IgD-negative memory B cell (primary cell): ENCODE measurements around the gene RHPN2. TPM values are rescaled to one million over a fixed set of nuclear protein-coding genes. Genes with fewer than 3 reads are reported as not detected.
"Not testable (repeated sequence)": the region's sequence is repeated elsewhere in the genome, so short reads cannot be mapped to it uniquely, and the experiment has no call there.

Source experiments
- H3K27ac Mint-ChIP-seq, 3 donors: one replicate each; pipeline ENCODE4 v1.8.0; 2020 to 2022; ENCODE audit warnings: mild to moderate bottlenecking in 3 of 3, mixed read lengths in 3 of 3, moderate library complexity in 1 of 3
- H3K27me3 Mint-ChIP-seq: one replicate; pipeline ENCODE4 v1.8.0; 2021; ENCODE audit warnings: mixed read lengths
- H3K36me3 Mint-ChIP-seq: one replicate; pipeline ENCODE4 v1.8.0; 2020; ENCODE audit warnings: mild to moderate bottlenecking, mixed read lengths
- H3K4me1 Mint-ChIP-seq, 3 donors: one replicate each; pipeline ENCODE4 v1.8.0; 2020 to 2022; ENCODE audit warnings: mixed read lengths in 3 of 3, mild to moderate bottlenecking in 1 of 3
- H3K4me3 Mint-ChIP-seq, 4 donors: one replicate each; pipeline ENCODE4 v1.8.0; 2020 to 2022; ENCODE audit warnings: mild to moderate bottlenecking in 4 of 4, mixed read lengths in 4 of 4, moderate library complexity in 3 of 4
- H3K9me3 Mint-ChIP-seq, 3 donors: one replicate each; pipeline ENCODE4 v1.8.0; 2020 to 2021; ENCODE audit warnings: mixed read lengths in 3 of 3, mild to moderate bottlenecking in 1 of 3
- polyA plus RNA-seq: library from polyadenylated mRNA; unstranded; fragments of 300-500 nt; fragmentation: Illumina TruSeq; gene quantifications from one replicate; pipeline ENCODE4 v1.2.3, GENCODE V29; 2021

Gene RHPN2
- polyA plus RNA-seq, 1 donor from 2014 or later: 3.7 TPM

DNA sequence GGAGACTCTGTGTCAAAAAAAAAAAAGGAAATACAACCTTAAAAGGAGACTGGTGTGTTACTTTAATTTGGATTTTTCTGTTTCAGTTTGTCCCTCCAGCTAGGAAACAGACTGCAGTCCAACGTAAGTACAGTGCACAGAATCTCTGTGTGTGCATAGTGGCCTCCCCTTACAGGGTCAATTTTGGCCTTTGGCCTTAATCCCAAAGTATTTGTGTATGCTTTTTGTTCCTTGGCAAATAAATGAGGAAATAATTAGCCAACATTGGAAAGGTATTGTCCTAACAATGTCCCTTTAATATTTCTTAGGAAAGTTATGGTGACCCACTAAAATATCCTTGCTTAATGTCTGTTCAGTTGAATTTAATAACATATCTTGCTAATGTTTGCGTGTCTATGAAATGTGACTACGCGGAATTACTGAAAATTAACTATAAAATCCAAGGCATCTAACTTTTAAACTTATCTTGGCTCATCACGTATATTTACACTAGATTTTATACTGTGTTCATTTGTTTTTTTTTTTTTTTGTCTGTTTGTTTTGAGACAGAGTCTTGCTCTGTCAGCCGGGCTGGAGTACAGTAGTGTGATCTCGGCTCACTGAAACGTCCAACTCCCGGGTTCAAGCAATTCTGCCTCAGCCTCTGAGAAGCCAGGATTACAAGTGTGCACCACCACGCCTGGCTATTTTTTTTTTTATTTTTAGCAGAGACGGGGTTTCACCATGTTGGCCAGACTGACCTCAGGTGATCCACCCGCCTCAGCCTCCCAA is 39.0 kb downstream of the RHPN2 start:
- not testable (repeated sequence) for H3K36me3 Mint-ChIP-seq, H3K4me3 Mint-ChIP-seq, H3K4me1 Mint-ChIP-seq, H3K27me3 Mint-ChIP-seq, H3K9me3 Mint-ChIP-seq
- H3K27ac Mint-ChIP-seq: peak overlapping the region in 1 of 3 donors; percentile 19

DNA sequence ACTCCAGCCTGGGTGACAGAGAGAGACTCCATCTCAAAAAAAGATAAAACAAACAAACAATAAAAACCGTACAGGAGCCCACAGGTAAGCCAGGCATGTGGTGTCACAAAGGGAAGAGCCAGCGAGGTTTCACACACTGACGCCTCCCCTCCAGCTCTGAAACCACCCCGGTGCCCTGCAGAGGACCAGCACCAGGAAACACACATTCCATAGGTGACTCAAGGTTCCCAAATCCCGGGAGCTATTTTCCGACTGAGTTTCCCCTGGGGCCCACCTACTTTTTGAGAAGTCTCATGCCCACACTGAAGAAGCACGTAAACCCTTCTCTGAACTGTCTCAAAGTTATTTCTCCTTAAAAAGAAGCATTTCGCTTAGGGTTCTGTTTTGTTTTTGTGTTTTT is 40.3 kb downstream of the RHPN2 start:
- peaks cover 1% of the 10 kb centered on the region for H3K27me3 Mint-ChIP-seq

DNA sequence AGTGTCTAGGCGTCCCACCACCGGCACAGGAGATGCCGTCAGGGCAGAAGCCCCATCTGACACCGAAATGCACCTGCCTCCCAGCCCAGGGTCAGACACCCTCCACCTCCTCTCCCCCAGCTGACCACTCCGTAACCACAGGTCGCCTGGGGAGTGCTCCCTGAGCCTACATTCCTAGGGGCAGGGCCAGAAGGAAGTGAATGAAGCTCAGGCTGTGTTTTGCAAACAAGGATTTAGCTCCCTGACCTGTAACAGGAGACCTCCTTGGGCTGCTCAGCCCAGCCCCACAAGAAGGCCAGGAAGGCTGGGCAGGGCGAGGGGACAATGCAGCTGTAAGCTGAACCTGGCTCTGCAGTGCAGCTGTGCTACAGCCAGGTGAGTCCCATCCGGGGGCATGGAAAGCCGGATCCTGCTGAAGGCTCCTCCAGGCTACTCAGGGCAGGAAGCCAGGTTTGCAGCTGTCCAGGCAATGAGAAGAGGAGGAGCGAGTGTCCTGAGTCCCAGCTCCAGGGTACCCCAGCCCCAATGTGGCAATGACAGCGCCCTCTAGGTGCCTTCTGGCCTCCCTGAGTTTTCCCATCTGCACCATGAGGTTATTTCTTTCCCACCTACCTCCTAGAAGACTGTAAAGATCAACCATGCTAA is 42.1 kb downstream of the RHPN2 start:
- no peak overlapping the region for H3K27ac Mint-ChIP-seq
- H3K27me3 Mint-ChIP-seq: peaks cover 1% of the 10 kb centered on the region
- no peaks in the 10 kb centered on the region for H3K4me1 Mint-ChIP-seq
- no peak overlapping the region for H3K4me3 Mint-ChIP-seq
- no peaks in the 10 kb centered on the region for H3K9me3 Mint-ChIP-seq
- H3K36me3 Mint-ChIP-seq: no peaks in the 10 kb centered on the region

More for the DNA sequence above, 40.3 kb downstream of the RHPN2 start:
- Mint-ChIP-seq H3K4me1 (no peaks in the 10 kb centered on the region), H3K4me3 (no peak overlapping the region), H3K9me3 (no peaks in the 10 kb centered on the region), H3K36me3 (peaks cover 2% of the 10 kb centered on the region), H3K27ac (no peak overlapping the region)

DNA sequence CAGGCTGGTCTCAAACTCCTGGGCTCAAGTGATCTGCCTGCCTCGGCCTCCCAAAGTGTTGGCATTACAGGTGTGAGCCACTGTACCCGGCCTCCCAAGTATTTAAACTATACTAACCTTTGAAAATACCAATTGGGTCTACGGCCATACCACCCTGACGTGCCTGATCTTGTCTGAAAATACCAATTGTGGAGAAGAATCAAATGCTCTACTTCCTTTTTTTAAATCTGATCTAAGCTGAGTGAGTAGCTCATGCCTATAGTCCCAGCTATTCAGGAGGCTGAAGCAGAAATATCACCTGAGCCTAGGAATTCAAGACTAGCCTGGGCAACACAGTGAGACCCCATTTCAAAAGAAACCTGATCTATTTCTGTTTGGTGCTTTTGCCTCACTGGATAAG is 53.8 kb downstream of the RHPN2 start:
- H3K27ac Mint-ChIP-seq, H3K4me3 Mint-ChIP-seq, H3K9me3 Mint-ChIP-seq, H3K27me3 Mint-ChIP-seq, H3K4me1 Mint-ChIP-seq, H3K36me3 Mint-ChIP-seq: not testable (repeated sequence)

DNA sequence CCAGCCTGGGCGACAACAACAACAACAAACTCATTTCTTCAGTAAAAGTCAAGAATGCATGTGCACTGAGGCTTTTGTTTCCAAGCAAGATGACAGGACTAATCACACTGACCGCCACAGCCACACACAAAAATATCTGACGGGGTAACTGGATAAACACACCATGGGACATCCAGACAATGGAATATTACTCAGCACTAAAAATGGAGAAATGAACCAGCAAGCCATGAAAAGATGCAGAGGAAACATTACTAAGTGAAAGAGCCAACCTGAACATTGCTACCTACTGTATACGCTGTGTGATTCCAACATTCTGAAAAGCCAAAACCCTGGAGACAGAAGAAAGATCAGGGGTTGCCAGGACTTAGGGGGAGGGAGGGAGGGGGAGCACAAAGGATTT is 56.0 kb downstream of the RHPN2 start:
- no peaks in the 10 kb centered on the region for H3K27me3 Mint-ChIP-seq

DNA sequence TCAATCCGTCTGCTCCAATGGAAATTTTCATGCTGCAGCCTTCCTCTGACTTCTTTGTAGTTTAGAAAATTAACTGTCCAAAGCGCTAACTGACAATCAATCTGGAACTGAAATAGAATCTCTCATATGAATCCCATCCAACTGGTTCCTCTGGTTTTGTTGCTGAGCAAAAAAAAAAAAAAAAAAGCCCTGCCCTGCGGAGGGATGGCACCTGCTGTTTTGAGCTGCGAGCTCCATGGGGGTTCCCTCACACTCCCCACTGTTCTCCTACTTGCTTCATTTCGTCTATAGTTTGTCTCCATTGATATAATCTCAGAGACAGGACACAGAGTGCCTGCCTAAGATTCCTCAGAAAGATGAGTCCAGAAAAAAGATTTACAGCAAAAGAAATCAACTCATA is 59.2 kb downstream of the RHPN2 start:
- Mint-ChIP-seq H3K4me1 (peaks cover 3 to 4% (median 4%) of the 10 kb centered on the region in 3 donors), H3K27ac (no peak overlapping the region), H3K27me3 (no peaks in the 10 kb centered on the region)

More for the DNA sequence above, 56.0 kb downstream of the RHPN2 start:
- no peak overlapping the region for H3K27ac Mint-ChIP-seq
- H3K4me3 Mint-ChIP-seq: no peak overlapping the region
- H3K9me3 Mint-ChIP-seq: peaks cover 0 to 2% (median 0%) of the 10 kb centered on the region in 3 donors
- H3K4me1 Mint-ChIP-seq: peaks cover 0 to 2% (median 0%) of the 10 kb centered on the region in 3 donors
- H3K36me3 Mint-ChIP-seq: peaks cover 11% of the 10 kb centered on the region

DNA sequence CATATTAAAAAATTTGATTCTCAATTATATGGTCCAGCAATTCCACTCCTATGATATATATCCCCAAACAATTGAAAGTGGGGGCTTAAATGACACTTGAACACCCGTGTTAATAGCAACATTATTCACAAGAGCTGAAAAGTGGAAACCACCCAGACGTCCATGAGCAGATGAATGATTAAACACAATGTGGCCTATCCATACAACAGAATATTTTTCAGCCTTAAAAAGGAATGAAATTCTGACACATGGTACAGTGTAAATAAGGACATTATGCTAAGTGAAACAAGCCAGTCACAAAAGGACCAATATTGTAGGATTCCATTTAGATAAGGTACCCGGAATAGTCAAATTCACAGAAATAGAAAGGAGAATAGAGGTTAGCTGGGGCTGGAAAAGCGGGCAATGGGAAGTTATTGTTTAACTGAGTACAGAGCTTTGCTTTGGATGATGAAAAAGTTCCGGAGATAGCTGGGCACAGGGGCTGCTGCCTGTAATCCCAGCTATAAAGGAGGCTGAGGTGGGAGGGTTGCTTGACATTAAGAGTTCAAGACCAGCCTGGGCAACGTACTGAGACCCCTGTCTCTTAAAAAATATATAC is 61.2 kb downstream of the RHPN2 start:
- not testable (repeated sequence) for H3K9me3 Mint-ChIP-seq, H3K4me3 Mint-ChIP-seq, H3K36me3 Mint-ChIP-seq

More for the DNA sequence above, 59.2 kb downstream of the RHPN2 start:
- H3K36me3 Mint-ChIP-seq: peaks cover 4% of the 10 kb centered on the region
- H3K9me3 Mint-ChIP-seq: peaks cover 0 to 2% (median 0%) of the 10 kb centered on the region in 3 donors
- no peak overlapping the region for H3K4me3 Mint-ChIP-seq

DNA sequence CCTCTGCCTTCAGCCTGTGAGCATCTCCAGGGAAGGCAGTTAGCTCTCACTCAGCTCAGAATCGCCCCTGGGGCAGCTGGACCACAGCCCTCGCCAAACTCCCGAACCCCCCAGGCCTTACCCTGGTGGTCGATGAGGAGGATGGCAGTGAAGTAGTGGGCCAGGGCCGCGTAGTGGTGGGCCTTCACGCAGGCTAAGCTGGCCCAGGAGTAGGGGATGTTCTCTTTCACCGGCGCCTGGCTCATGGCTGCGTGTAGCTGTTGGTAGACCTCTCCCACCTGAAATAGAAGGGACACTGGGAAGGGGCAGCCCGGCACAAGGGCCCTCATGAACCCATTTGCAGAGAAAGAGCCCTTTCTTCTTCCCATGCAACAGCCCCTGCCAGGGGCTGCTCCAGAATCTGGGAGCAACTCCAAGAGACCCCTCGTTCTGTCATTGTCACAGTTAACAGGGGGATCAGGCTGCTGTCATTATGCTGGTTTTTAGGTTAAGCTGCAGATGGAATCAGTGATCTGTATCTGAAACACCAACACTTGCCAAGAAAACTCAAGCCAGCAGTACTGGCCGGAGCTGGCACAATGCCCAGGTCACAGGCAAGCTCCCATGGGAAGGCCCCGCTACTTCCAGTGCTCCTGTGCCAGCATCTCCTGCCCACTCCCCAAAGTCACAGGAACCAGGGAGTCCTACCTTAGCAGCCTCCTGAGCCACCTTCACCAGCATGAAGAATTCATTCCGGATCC is 62.4 kb downstream of the RHPN2 start:
- not testable (repeated sequence) for H3K4me3 Mint-ChIP-seq, H3K36me3 Mint-ChIP-seq, H3K4me1 Mint-ChIP-seq, H3K27me3 Mint-ChIP-seq, H3K27ac Mint-ChIP-seq, H3K9me3 Mint-ChIP-seq

More for the DNA sequence above, 61.2 kb downstream of the RHPN2 start:
- not testable (repeated sequence) for H3K4me1 Mint-ChIP-seq, H3K27me3 Mint-ChIP-seq, H3K27ac Mint-ChIP-seq

DNA sequence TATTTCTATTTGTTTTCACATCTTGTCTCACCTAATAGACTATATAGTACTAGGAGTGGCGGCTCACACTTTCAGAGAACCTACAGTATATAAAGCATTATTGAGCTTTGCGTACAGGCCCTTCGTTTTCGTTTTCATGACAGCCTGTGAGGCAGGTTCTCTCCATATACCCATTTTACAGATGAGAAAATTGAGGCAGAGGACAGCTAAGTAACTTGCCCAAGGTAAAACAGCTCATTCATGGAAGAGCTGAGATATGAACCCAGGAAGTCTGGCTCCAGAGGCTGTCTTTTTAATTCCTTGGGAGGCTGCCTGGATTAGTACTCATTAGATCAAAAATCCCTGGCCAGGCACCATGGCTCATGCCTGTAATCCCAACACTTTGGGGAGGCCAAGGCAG is 63.8 kb downstream of the RHPN2 start:
- Mint-ChIP-seq H3K27ac (no peak overlapping the region), H3K36me3 (peaks cover 4% of the 10 kb centered on the region), H3K4me1 (peaks cover 3 to 6% (median 5%) of the 10 kb centered on the region in 3 donors), H3K9me3 (no peaks in the 10 kb centered on the region), H3K4me3 (peak overlapping the region in 1 of 4 donors; percentile 40), H3K27me3 (no peaks in the 10 kb centered on the region)

DNA sequence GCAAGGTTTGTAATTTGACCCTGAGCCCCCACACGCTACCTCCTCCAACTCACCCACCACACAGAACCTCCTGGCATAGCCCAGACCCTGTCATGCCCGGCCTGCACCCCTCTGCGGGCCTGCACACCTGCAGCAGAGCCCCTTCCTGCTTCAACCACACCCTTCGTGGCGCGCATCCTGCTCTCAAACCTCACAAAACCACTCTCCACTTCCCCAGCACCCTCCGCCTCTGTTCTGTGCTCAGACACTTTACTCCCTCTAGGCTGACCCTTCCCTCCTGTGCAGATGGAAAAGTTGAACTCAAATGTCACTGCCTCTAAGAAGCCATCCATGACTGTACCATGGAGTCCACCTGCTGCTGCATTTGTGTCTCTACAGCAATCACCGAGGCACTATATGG is 64.2 kb downstream of the RHPN2 start:
- H3K4me1 Mint-ChIP-seq: peaks cover 3 to 6% (median 3%) of the 10 kb centered on the region in 3 donors
- peak overlapping the region in 1 of 4 donors; percentile 40 for H3K4me3 Mint-ChIP-seq
- H3K27me3 Mint-ChIP-seq: no peaks in the 10 kb centered on the region
- peaks cover 3% of the 10 kb centered on the region for H3K36me3 Mint-ChIP-seq
- H3K9me3 Mint-ChIP-seq: no peaks in the 10 kb centered on the region
- no peak overlapping the region for H3K27ac Mint-ChIP-seq

DNA sequence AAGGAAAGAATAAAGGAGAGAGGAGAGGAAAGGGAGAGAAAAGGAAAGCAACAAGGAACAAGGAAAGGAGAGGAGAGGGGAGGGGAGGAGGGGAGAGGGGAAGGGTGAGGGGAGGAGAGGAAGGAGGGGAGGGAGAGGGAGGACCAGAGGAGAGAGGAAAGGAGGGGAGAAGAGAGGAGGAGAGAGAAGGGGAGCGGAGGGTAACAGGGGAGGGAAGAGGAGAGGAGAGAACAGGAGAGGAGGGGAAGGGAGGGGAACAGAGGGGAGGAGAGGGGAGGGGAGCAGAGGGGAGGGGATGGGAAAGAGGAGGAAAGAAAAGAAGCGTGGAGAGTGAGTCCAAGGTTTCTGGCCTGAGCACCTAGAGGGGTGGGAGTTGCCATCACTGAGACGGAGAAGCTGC is 66.0 kb downstream of the RHPN2 start:
- no peak overlapping the region for H3K4me3 Mint-ChIP-seq
- H3K36me3 Mint-ChIP-seq: peaks cover 3% of the 10 kb centered on the region
- H3K9me3 Mint-ChIP-seq: no peaks in the 10 kb centered on the region
- H3K27me3 Mint-ChIP-seq: no peaks in the 10 kb centered on the region
- no peak overlapping the region for H3K27ac Mint-ChIP-seq
- H3K4me1 Mint-ChIP-seq: peaks cover 3 to 6% (median 3%) of the 10 kb centered on the region in 3 donors

DNA sequence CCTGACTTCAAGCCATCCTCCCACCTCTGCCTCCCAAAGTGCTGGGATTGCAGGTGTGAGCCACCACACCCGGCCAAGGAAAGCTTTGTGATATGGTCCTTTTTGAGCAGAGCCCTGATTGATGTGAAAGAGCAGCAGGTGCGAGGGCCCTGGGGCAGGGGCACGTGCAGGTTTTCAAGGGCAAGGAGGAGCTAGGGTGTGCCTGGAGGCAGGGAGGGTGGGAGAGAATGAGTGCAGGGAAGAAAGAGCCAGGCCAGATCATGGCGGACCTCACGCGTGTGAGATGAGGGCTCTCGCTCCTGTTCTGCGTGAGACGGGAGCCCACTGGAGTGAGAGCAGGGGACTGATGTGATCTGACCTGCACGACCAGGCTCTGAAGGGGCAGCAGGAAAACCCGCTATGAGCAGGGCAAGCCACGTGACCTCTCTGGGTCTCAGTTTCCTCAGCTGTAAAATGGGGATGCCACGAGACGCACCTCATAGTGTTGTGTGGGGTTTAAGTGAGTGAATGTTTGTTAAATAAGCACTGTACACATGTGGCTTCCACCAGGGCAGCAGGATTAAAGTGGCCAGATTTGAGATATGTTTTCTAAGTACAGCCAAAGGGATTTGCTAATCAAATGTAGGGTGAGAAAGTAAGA is 66.9 kb downstream of the RHPN2 start:
- Mint-ChIP-seq H3K27ac (no peak overlapping the region), H3K27me3 (no peaks in the 10 kb centered on the region), H3K4me3 (no peak overlapping the region)

DNA sequence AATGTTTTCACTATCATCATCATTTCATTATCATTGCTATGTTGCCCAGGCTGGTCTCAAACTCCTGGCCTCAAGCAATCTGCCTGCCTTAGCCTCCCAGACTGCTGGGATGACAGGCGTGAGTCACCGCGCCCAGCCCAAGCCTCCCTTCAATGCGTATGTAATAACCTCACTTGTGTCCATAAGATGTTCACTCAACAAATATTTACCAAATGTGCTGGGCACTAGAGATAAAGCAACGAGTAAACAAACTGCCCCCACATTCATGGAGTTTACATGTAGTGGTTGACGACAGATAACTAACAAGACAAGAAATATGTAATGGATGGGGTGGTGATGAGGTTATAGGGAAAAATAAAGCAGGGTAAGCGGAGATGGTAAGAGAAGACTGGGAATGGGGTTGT is 67.6 kb downstream of the RHPN2 start:
- H3K27ac Mint-ChIP-seq: peak overlapping the region in 1 of 3 donors; percentile 19
- H3K4me3 Mint-ChIP-seq, H3K4me1 Mint-ChIP-seq, H3K9me3 Mint-ChIP-seq, H3K36me3 Mint-ChIP-seq, H3K27me3 Mint-ChIP-seq: not testable (repeated sequence)

More for the DNA sequence above, 66.9 kb downstream of the RHPN2 start:
- Mint-ChIP-seq H3K36me3 (peaks cover 3% of the 10 kb centered on the region), H3K9me3 (no peaks in the 10 kb centered on the region), H3K4me1 (peaks cover 3 to 6% (median 3%) of the 10 kb centered on the region in 3 donors)

DNA sequence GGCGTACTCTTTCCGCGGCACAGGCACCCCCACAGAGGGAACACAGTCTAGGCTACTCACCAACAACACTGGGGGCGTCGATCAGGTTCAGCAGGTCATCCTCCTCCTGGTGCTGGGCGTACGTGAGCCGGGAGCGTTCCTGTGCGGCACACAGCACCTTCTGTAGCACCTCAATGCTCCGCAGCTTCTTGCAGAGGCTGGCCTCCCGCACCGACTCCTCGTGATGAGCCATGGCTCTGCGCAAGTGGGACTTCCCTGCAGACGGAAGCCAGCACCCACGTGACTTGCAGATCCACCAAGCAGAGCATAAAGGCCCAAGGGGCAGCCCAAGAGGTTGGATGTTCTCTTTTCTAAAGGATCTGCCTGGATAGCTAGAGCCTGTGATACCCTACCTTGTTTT is 68.7 kb downstream of the RHPN2 start:
- H3K4me1 Mint-ChIP-seq, H3K27me3 Mint-ChIP-seq, H3K4me3 Mint-ChIP-seq, H3K9me3 Mint-ChIP-seq, H3K36me3 Mint-ChIP-seq, H3K27ac Mint-ChIP-seq: not testable (repeated sequence)

DNA sequence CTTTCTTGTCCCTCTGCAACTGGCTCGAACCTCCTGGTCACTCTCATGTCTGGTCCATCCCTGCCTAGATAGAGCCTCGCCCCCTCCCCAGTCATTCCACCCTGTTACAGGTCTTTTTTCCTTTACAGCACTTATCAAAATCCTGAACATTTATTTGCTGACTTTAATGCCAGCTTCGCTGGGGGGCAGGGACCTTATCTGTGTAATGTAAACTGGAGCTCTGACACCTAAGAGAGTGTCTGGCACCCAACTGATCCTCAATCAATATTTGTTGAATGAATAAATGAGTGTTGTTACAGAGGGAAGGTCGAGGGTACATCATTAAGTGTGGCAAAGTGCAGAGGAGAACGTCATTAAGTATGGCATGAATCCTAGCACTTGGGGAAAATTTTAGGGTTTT is 76.0 kb downstream of the RHPN2 start:
- no peak overlapping the region for H3K27ac Mint-ChIP-seq

More for the DNA sequence above, 76.0 kb downstream of the RHPN2 start:
- peaks cover 0 to 2% (median 0%) of the 10 kb centered on the region in 3 donors for H3K4me1 Mint-ChIP-seq
- H3K36me3 Mint-ChIP-seq: peaks cover 11% of the 10 kb centered on the region
- H3K27me3 Mint-ChIP-seq: no peaks in the 10 kb centered on the region
- no peak overlapping the region for H3K4me3 Mint-ChIP-seq
- H3K9me3 Mint-ChIP-seq: peaks cover 0 to 2% (median 0%) of the 10 kb centered on the region in 3 donors
